ENCODE results near the gene NOS3. TPM values are rescaled to one million over a fixed set of nuclear protein-coding genes. Genes with fewer than 3 reads are reported as not detected.

NOS3 gene
- total RNA-seq, 2 experiments from 2014 or later: 21.6 to 22.3 TPM

- peaks cover 4% of the 10 kb centered on the region for H3K4me1 Mint-ChIP-seq
- no peak overlapping the region for H3K4me3 Mint-ChIP-seq
- CTCF ChIA-PET: interaction anchor here (0.9 to 1.8 kb wide), 5 partner anchors 8 to 32 kb away, joined by 3 to 6 read pairs (median 3); no protein-coding TSS in a partner anchor
- DNase-seq: no peak
- POLR2A ChIA-PET: no interaction called here
- no peak overlapping the region for H3K27ac Mint-ChIP-seq
- no peaks in the 10 kb centered on the region for H3K27me3 Mint-ChIP-seq
- H3K9me3 Mint-ChIP-seq: no peaks in the 10 kb centered on the region
- no peaks in the 10 kb centered on the region for H3K36me3 Mint-ChIP-seq (ENCODE audit: low read depth)
Observed at GRCh38 chr7:150947761-150948651, 42.8 kb upstream of the NOS3 start.

GRCh38 chr7:150948791-150949251 is 42.0 kb upstream of the NOS3 start:
- no peak overlapping the region for H3K4me3 Mint-ChIP-seq
- no peaks in the 10 kb centered on the region for H3K27me3 Mint-ChIP-seq
- CTCF ChIA-PET: interaction anchor here (0.6 to 1.8 kb wide), 5 partner anchors 9 to 358 kb away, joined by 3 to 6 read pairs (median 3); no protein-coding TSS in a partner anchor
- peaks cover 2% of the 10 kb centered on the region for H3K4me1 Mint-ChIP-seq
- H3K36me3 Mint-ChIP-seq (ENCODE audit: low read depth): no peaks in the 10 kb centered on the region
- no peak overlapping the region for H3K27ac Mint-ChIP-seq
- no peak for DNase-seq
- no peaks in the 10 kb centered on the region for H3K9me3 Mint-ChIP-seq
- POLR2A ChIA-PET: no interaction called here

- POLR2A ChIA-PET: no interaction called here
- H3K36me3 Mint-ChIP-seq (ENCODE audit: low read depth): no peaks in the 10 kb centered on the region
- CTCF ChIA-PET: interaction anchor here (1.3 to 1.8 kb wide), 3 partner anchors 13 to 69 kb away, joined by 3 to 6 read pairs (median 4); no protein-coding TSS in a partner anchor
- DNase-seq: no peak
- H3K27me3 Mint-ChIP-seq: no peaks in the 10 kb centered on the region
- peak overlapping the region; percentile 31 for H3K27ac Mint-ChIP-seq
- peaks cover 2% of the 10 kb centered on the region for H3K4me1 Mint-ChIP-seq
- H3K9me3 Mint-ChIP-seq: no peaks in the 10 kb centered on the region
- no peak overlapping the region for H3K4me3 Mint-ChIP-seq
Observed at GRCh38 chr7:150949564-150949963, 41.3 kb upstream of the NOS3 start.

- Mint-ChIP-seq H3K4me1 (peaks cover 2% of the 10 kb centered on the region), H3K9me3 (no peaks in the 10 kb centered on the region), H3K27me3 (peaks cover 4% of the 10 kb centered on the region), H3K36me3 (ENCODE audit: low read depth) (no peaks in the 10 kb centered on the region), H3K4me3 (no peak overlapping the region), H3K27ac (no peak overlapping the region)
- ChIA-PET POLR2A (no interaction called here), CTCF (interaction anchor here (1.3 to 1.6 kb wide), 2 partner anchors 19 to 69 kb away, joined by 3 to 4 read pairs; no protein-coding TSS in a partner anchor)
- DNase-seq: no peak
Observed at GRCh38 chr7:150949971-150950491, 40.8 kb upstream of the NOS3 start.

DNA sequence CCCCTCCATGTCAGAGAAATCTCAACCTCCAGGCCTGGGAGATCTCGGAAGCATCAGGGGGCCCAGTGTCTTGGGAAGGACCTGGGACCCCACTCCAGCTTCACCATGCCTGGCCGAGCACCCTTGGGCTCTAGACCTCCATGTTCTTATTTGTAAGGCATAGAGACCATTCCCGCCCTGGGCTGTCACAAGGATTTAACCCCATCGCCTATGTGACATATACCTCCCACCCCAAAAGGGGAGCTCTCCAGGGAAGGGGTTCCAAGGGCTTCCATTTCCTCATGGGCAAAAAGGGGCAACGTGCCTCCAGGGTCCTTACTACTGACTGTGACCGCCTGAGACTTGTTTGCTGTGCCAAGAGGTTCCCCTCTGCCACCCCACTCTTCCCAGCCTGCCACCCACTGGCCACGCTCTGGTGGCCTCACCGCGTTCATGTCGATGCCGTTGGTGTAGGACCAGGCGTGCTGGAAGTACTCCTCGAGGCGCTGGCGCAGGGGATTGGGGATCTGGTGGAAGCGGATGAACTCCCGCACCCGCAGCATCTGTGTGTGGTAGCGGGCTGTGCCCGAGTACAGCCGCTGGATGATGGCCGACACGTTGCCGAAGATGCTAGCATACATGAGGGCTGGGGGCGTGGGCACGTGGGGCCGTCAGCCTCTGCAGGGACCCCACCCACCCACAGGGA is 40.2 kb upstream of the NOS3 start:
- peaks cover 4% of the 10 kb centered on the region for H3K27me3 Mint-ChIP-seq
- DNase-seq: no peak
- peaks cover 2% of the 10 kb centered on the region for H3K4me1 Mint-ChIP-seq
- H3K27ac Mint-ChIP-seq: no peak overlapping the region
- ChIA-PET CTCF (no interaction called here), POLR2A (no interaction called here)
- no peaks in the 10 kb centered on the region for H3K9me3 Mint-ChIP-seq
- H3K36me3 Mint-ChIP-seq (ENCODE audit: low read depth): no peaks in the 10 kb centered on the region
- no peak overlapping the region for H3K4me3 Mint-ChIP-seq

GRCh38 chr7:150951181-150951520 is 39.7 kb upstream of the NOS3 start:
- H3K27me3 Mint-ChIP-seq: peaks cover 7% of the 10 kb centered on the region
- H3K4me3 Mint-ChIP-seq: no peak overlapping the region
- no peaks in the 10 kb centered on the region for H3K9me3 Mint-ChIP-seq
- H3K36me3 Mint-ChIP-seq (ENCODE audit: low read depth): no peaks in the 10 kb centered on the region
- no peak for DNase-seq
- CTCF ChIA-PET: no interaction called here
- peaks cover 2% of the 10 kb centered on the region for H3K4me1 Mint-ChIP-seq
- H3K27ac Mint-ChIP-seq: no peak overlapping the region
- POLR2A ChIA-PET: no interaction called here

- ChIA-PET POLR2A (no interaction called here), CTCF (no interaction called here)
- DNase-seq: no peak
- H3K27ac Mint-ChIP-seq: no peak overlapping the region
- peaks cover 2% of the 10 kb centered on the region for H3K4me1 Mint-ChIP-seq
- no peaks in the 10 kb centered on the region for H3K9me3 Mint-ChIP-seq
- no peaks in the 10 kb centered on the region for H3K36me3 Mint-ChIP-seq (ENCODE audit: low read depth)
- no peak overlapping the region for H3K4me3 Mint-ChIP-seq
- H3K27me3 Mint-ChIP-seq: peaks cover 10% of the 10 kb centered on the region
Observed at GRCh38 chr7:150951521-150951920, 39.3 kb upstream of the NOS3 start.

- Mint-ChIP-seq H3K27ac (no peak overlapping the region), H3K36me3 (ENCODE audit: low read depth) (no peaks in the 10 kb centered on the region)
- DNase-seq: no peak
Observed at GRCh38 chr7:150952331-150953050, 38.3 kb upstream of the NOS3 start.

DNA sequence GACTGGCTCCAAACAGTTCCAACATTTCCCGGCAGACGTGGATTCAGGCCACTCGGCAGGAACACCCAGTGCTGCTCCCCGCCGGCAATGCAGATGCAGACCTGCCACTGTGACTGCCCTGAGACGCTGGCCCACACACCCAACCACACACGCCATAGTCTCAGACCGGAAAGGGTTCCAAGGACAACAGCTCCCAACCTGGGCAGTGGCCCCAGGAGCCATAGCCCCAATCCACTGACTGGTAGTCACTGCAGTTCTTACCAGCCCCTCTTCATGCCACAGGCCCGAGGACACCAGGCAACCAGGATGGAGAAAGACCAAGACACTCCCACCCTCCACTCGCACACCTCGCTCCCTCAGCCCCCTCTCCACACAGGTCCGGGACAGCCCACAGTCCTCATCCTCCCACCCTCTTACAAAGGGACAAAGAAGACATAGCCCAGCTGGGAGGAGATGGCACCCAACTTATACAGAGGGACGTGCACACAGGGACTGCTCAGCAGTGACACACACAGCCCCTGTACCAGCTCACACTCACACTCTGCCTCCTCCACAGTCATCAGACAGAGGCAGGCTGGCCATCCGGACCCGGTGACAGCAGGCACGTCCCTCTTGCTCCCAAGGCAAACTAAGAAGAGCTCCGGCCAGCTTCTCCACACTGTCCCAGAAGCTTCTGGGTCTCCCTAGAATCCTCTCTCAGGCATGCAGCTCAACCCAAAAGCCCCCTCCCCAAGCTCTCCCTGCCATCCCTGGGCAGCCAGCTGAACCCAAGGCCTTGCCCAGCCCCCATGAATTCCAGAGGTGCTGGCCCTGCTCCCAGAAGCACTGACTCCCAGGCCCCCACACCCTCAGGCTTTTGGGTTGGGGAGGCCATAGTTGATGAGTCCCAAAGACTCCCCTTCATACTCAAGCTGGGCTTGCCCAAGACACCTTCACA is 37.5 kb upstream of the NOS3 start:
- peaks cover 19% of the 10 kb centered on the region for H3K27me3 Mint-ChIP-seq
- peaks cover 4% of the 10 kb centered on the region for H3K4me1 Mint-ChIP-seq
- POLR2A ChIA-PET: no interaction called here
- no peaks in the 10 kb centered on the region for H3K36me3 Mint-ChIP-seq (ENCODE audit: low read depth)
- DNase-seq: no peak
- H3K27ac Mint-ChIP-seq: no peak overlapping the region
- CTCF ChIA-PET: interaction anchor here (0.6 to 1.5 kb wide), 5 partner anchors 9 to 170 kb away, joined by 3 to 4 read pairs (median 3); no protein-coding TSS in a partner anchor
- no peaks in the 10 kb centered on the region for H3K9me3 Mint-ChIP-seq
- H3K4me3 Mint-ChIP-seq: no peak overlapping the region

More at GRCh38 chr7:150952331-150953050, 38.3 kb upstream of the NOS3 start:
- POLR2A ChIA-PET: no interaction called here
- H3K4me3 Mint-ChIP-seq: no peak overlapping the region
- peaks cover 4% of the 10 kb centered on the region for H3K4me1 Mint-ChIP-seq
- no peaks in the 10 kb centered on the region for H3K9me3 Mint-ChIP-seq
- CTCF ChIA-PET: interaction anchor here (0.9 kb wide), 1 partner anchor 10 kb away, joined by 3 read pairs; no protein-coding TSS in a partner anchor
- H3K27me3 Mint-ChIP-seq: peaks cover 18% of the 10 kb centered on the region

DNA sequence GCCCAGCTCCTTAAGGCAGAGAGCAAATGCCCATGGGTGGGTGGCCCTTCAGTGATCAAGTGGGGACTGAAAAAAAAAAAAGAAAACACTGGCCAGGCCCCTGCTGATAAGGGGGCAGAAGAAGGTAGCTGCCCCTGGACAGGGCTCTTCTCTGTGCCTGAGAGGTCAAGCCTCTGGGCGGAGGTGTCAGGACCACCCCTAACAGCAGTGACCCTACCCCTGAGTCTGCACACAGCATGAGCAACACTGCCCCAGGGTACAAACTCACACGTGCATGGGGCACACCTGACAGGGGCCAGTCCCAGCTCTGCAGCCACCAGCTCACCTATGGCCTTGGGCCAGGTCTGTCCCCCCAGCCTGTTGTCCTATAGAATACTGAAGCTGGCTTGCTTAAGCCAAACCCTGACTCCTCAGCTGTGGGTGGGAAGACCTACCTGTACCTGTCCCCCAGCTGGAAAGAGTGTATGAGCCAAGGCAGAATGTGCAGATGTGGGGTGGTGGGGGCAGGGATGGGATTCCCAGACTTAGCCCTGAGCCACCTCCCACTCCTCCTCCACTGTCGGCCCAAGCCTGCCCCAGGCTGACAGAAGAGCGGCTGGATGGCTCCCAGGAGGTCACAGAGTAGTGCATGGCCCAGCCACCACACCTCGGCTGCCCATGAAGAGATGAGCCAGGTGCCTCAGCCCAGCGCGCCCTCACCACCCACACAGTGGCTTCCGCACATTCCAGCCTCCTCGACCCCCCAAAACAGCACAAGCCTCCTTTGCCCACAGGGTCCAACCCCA is 36.4 kb upstream of the NOS3 start:
- Mint-ChIP-seq H3K36me3 (ENCODE audit: low read depth) (no peaks in the 10 kb centered on the region), H3K9me3 (no peaks in the 10 kb centered on the region), H3K27ac (no peak overlapping the region), H3K4me1 (peaks cover 6% of the 10 kb centered on the region), H3K27me3 (peaks cover 29% of the 10 kb centered on the region), H3K4me3 (no peak overlapping the region)
- ChIA-PET POLR2A (no interaction called here), CTCF (interaction anchor here (0.6 to 1.5 kb wide), 4 partner anchors 8 to 63 kb away, joined by 3 to 6 read pairs (median 4); no protein-coding TSS in a partner anchor)
- DNase-seq: no peak

DNA sequence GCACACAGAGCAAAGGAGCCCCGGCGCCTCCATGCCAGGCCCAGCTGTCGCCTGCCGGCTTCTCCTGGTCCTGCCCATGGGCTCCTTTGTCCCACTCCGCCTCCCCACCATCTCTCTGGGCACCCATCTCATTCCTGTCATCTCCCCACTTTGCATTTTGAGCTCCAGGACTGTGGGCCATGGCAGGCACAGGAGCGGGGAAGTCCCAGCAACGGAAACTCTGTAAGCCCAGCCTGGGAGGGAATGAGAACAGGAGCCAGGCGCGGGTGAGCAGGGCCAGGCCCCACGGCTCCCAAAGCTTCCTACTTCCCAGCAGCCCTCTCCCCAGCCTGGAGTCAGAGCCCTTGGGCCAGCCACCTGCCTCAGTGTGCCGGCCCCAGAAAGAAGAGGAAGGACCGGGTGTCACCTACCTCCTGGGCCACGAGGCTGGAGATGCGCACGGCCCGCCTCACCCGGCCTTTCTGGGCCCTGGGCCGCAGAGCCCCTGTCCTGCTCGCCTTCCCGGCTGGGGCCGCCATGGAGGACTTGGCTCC is 35.8 kb upstream of the NOS3 start:
- DNase-seq: no peak
- POLR2A ChIA-PET: no interaction called here
- Mint-ChIP-seq H3K27ac (no peak overlapping the region), H3K9me3 (no peaks in the 10 kb centered on the region), H3K27me3 (peaks cover 34% of the 10 kb centered on the region), H3K4me1 (peaks cover 9% of the 10 kb centered on the region), H3K36me3 (ENCODE audit: low read depth) (no peaks in the 10 kb centered on the region), H3K4me3 (no peak overlapping the region)
- CTCF ChIA-PET: no interaction called here
